ENCODE measurements around the gene BCCIP.

BCCIP gene

GRCh38 chr10:125822878-125823662 lies at the start of gene BCCIP, which contains the start of gene UROS:
Gene BCCIP, plus strand, starts transcription at chr10:125823546. Its CDS starts 12 bp downstream, at chr10:125823558.
Gene UROS, minus strand, starts transcription at chr10:125823258. Its CDS starts 6,759 bp downstream, at chr10:125816499.
- DNase-seq (ENCODE audit: low read depth in 2 of 2), result peak; percentile 85

- no peak for DNase-seq (ENCODE audit: low read depth in 2 of 2)
These were observed 49.4 kb upstream of the BCCIP start for GRCh38 chr10:125773687-125774543.

DNA sequence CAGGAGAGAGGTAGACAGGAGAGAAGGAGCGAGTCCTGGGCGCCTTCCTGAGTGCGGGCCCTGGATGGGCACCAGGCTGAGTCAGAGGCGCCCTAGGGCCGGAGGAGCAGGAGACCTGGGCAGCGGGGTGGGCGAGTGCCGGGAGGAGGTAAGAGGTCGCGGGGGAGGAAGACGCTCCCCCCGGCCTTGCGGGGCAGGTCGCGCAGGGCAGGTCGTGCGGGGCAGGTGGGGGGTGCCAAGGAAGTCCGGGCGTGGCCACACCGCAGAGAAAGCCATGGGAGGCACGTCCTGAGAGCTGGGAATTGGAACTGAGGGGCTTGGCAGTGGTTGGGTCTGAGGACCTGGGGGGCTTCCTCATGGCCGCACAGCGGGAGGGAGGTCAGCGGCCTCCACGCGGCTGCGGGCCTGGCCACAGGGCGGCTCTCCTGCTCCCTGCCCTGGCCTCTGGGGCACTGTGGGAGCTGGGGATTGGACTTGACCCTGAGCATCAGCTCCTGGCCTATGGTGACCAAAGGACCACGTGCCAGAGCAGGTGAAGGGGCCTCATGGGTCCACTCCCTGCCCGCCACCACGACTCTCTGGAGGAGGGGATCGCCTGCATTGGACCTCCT lies 48.7 kb upstream of the BCCIP start:
- DNase-seq (ENCODE audit: low read depth in 2 of 2), result no peak

DNA sequence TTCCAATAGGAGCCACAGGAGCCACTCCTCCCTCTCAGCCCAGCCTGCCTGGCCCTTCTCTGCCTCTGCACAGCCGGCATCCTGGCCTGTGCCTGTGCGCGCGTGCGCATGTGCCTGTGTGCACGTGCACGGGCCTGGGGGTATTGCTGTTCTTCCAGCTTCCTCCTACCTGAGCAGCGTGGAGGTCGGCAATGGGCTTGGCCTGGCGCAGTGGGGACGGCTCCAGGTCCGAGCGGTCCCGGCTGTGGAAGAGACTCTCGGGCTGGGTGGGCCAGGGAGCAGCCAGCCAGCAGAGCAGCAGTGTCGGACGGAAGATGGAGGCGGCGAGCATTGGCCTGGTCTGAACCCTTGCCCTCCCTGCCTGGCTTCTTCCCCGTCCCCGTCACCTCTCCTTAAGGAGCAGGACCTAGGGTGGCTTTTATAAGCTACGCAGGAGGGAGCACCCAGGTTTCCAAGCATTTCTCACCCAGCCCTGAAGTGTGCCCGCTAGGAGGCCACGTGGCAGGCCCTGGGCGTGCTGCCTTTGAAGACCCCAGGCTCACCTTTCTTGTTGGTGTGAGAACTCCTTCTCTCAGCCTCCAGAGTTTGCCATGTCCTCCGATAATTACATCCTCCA lies 47.7 kb upstream of the BCCIP start, which contains the start of gene MMP21:
Gene MMP21 (minus strand): TSS at position 331 of the 616 bp plus-strand sequence. CDS start 0 bp downstream, at position 331.
- DNase-seq (ENCODE audit: low read depth in 2 of 2), result no peak

GRCh38 chr10:125777806-125778205 lies 45.5 kb upstream of the BCCIP start:
- DNase-seq (ENCODE audit: low read depth in 2 of 2), result no peak

GRCh38 chr10:125778556-125778955 lies 44.8 kb upstream of the BCCIP start:
- no peak for DNase-seq (ENCODE audit: low read depth in 2 of 2)

GRCh38 chr10:125779403-125780327 lies 43.7 kb upstream of the BCCIP start:
- DNase-seq (ENCODE audit: low read depth in 2 of 2), result no peak

DNA sequence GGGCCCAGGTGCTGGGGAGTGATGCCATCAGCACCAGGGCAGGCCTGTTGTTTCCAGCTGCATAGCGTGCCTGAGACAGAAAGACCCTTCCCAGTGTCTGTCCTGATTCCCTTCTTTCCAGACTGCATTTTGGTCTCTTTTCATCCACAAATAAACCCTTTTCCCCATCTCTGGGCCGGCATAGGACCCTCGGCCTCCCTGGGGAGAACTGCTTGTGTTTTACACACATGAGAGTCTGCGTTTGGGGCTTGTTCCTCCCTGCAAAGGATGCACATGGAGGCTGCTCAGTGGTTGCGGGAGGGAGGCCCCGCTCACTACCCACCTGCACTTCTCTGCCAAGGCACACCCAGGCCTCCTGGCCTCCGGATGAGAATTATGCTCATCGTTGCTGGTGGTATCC lies 42.0 kb upstream of the BCCIP start:
- no peak for DNase-seq (ENCODE audit: low read depth in 2 of 2)

DNA sequence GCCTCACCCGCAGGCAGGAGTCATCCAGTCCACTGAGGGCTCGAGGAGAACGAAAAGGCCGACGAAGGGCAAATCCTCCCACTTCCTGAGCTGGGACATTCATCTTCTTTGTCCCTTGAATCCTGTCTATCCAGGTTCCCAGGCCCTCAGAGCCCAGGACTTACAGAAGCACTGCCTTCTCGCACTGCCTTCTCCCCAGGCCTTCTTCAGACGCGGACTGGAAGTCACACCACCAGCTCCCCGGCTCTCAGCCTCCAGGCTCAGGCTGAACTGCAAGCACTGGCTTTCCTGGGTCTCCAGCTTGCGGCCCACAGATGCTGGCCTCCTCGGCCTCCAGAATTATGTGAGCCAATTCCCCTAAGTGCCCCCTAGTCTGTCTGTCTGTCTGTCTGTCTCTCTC lies 41.3 kb upstream of the BCCIP start:
- DNase-seq (ENCODE audit: low read depth in 2 of 2), result no peak

- DNase-seq (ENCODE audit: low read depth in 2 of 2), result no peak
These were observed 40.7 kb upstream of the BCCIP start for GRCh38 chr10:125782616-125783015.

DNA sequence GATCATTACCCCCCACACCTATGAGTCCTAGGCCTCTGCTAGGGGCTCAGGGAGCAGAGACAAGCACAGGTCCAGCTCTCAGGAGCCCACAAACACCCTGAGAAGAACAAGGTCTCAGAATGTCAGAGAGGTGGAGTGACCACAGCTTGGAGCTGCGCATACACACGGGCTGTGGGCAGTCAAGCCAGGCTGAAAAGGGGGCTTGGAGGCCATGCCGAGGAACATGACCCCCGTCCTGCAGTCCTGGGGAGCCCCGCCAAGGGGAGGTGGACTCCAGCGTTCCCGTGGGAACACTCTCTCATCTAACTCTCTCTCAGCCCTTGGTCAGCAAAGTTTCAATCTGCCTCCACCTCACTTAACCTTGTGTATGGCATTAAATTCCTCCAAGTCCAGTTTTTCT lies 39.9 kb upstream of the BCCIP start:
- DNase-seq (ENCODE audit: low read depth in 2 of 2), result no peak

DNA sequence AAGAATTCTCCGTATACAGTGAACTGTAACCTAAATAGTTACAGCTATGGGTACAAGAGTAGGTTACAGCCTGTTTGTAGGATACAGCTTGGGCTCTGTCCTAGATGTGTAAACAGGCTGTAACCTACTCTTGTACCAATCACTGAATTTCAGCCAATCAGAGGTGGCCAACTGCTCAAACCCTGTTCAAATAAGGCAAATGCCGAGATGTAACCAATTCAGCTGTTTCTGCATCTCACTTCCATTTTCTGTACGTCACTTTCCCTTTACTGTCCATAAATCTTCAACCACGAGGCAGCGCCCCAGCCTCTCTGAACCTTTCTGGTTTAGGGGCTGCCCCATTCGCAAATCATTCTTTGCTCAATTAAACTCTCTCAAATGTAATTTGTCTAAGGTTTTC lies 39.4 kb upstream of the BCCIP start:
- DNase-seq (ENCODE audit: low read depth in 2 of 2), result no peak

- DNase-seq (ENCODE audit: low read depth in 2 of 2), result no peak
These were observed 37.6 kb upstream of the BCCIP start for GRCh38 chr10:125785791-125786190.

DNA sequence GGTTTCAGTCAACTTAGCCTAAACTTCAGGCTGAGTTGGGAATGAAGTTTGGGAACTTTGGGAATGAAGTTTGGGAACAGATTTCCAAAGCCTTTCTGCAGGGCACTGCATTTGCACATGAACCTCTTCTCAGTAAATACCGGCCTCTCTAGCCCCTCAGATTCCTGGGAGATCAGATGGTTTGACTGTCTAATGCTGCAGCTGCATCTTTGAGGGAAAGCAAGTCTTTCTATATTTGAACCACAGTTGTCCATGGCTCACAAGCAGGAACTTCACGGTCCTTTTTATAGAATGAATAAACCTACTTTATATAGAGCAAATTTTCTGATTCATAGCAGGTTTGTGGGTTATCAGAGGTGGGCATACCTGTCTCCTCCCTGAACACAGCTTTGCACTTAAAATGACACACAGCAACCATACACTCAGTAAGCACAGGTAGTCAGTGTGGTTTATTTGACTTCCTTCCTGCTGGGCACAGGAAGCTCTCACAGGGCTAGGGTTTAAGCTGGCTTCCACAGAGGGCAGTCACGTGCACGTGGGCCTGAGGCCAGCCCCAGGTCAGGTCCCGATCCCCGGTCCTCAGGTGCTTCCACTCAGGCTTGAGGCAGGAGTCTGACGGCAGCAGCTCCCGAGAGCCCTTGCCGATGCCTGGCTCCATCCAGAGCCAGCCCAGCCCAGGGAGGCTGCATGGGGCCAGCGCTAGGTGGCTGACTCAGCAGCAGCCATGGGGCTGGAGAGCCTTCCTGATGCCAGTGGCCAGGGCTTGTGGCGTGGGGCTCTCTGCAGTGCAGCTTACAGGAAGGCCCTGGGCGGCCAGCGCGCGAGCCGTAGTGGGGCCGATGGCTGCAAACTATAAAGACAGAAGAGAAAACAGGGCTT lies 35.0 kb upstream of the BCCIP start:
- DNase-seq (ENCODE audit: low read depth in 2 of 2), result no peak

DNA sequence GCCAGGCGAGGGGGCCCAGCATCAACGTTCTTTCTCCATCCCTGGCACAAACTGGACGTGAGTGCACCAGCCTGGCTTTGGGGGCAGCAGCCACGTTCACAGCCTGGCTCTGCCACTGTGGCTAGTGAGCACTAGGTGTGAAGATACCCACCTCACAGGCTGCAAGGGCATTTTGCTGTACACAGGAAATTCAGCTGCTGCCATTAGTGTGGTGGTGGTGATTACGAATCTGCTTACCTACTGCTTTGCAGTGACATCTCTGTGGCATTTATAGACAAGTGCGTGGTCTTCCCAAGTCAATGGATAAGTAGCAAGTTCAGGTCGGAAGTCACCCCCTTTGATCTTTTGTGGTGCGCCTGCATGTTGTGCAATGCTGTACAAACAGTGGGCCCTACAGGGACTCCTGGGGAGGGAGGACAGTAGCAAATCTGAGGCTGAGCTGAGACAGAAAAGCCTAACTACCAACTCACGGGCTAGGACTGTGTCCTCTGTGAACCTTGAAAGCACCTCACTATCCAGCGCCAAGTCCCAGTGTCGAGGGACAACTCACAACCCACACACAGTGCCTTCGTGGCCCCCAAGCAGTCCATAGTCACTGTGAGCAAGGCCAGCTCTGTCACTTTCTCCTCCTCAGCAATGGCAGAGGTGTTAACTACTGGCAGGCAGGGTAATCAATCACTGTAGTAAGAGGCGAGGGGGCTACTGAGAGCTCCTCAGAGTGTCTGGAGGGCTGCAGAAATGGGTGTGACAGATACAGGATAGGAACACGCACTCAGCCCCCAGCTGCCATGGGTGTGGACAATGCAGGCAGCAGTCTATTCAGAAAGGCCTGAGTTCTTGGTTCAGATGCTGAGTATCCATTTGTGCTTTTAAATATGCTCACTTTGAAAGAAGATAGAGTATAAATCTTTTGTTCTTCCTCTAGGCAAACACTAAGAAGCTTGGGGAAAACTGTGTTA lies 30.7 kb upstream of the BCCIP start:
- no peak for DNase-seq (ENCODE audit: low read depth in 2 of 2)

DNA sequence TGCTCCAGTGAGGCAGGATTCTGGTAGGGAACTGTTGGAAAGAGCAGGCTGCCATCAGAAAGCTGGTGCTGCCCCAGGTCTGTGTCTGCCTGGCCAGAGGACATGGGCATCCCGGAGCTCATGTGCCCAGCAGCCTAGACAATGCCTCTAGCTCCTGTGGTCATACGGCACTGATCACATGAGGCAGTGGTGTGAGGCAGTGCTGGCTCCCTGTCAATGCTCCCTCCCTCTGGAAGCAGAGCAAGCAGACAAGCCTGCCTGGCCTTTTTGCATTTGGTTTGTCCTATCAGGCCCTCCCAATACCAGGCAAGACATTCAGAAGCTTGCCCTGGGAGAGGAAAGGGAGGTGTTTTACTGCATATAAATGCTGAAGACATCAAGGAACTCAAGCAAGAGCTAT lies 28.2 kb upstream of the BCCIP start:
- DNase-seq (ENCODE audit: low read depth in 2 of 2), result no peak

GRCh38 chr10:125795637-125796190 lies 27.6 kb upstream of the BCCIP start:
- DNase-seq (ENCODE audit: low read depth in 2 of 2), result no peak

- no peak for DNase-seq (ENCODE audit: low read depth in 2 of 2)
These were observed 25.9 kb upstream of the BCCIP start for GRCh38 chr10:125797424-125797823.

Data from stimulated activated CD8-positive, alpha-beta memory T cell treated with anti-CD3 and anti-CD28 coated beads, Interleukin-2, amount 100 ng/mL, for 1 hour (primary cell).